Hepatocyte (in vitro differentiated cells): ENCODE measurements around the gene SLC37A1. TPM values are rescaled to one million over a fixed set of nuclear protein-coding genes. Genes with fewer than 3 reads are reported as not detected.

Experiments
- DNase-seq: peaks from one replicate; pipeline ENCODE4 v3.0.0-alpha.2; 2016; ENCODE audit warnings: low spot score
- H2AFZ ChIP-seq: fragments of 200-600 bp; sonication (generic); 2 replicates; pipeline ENCODE4 v1.6.0; 2016; ENCODE audit warnings: antibody characterized with exemption, mild to moderate bottlenecking
- H3K27ac ChIP-seq: fragments of 200-600 bp; sonication (generic); 2 replicates; pipeline ENCODE4 v1.5.1; 2016; ENCODE audit warnings: mild to moderate bottlenecking
- H3K27me3 ChIP-seq: fragments of 200-600 bp; sonication (generic); 2 replicates; pipeline ENCODE4 v1.6.1; 2016
- H3K36me3 ChIP-seq: fragments of 200-600 bp; sonication (generic); replicated peaks from 2 replicates; pipeline ENCODE4 v1.5.1; 2016; ENCODE audit warnings: low read depth; ENCODE audit not compliant: insufficient read depth
- H3K4me1 ChIP-seq: fragments of 200-600 bp; sonication (generic); 2 replicates; pipeline ENCODE4 v1.5.1; 2016; ENCODE audit warnings: mild to moderate bottlenecking, moderate library complexity; ENCODE audit not compliant: insufficient read depth
- H3K4me2 ChIP-seq: fragments of 200-600 bp; sonication (generic); 2 replicates; pipeline ENCODE4 v1.6.0; 2016
- H3K4me3 ChIP-seq: fragments of 200-600 bp; sonication (generic); 2 replicates; pipeline ENCODE4 v1.5.1; 2016; ENCODE audit warnings: mild to moderate bottlenecking
- H3K79me2 ChIP-seq: fragments of 200-600 bp; sonication (generic); 2 replicates; pipeline ENCODE4 v1.6.0; 2017; ENCODE audit warnings: mild to moderate bottlenecking
- H3K9me2 ChIP-seq: fragments of 200-600 bp; sonication (generic); replicated peaks from 2 replicates; pipeline ENCODE4 v1.6.0; 2017; ENCODE audit warnings: mild to moderate bottlenecking; ENCODE audit not compliant: insufficient read depth
- H3K9me3 ChIP-seq: fragments of 200-600 bp; sonication (generic); 2 replicates; pipeline ENCODE4 v1.5.1; 2016; ENCODE audit warnings: low read depth, mild to moderate bottlenecking
- H4K20me1 ChIP-seq: fragments of 200-600 bp; sonication (generic); 2 replicates; pipeline ENCODE4 v1.6.0; 2016; ENCODE audit warnings: mild to moderate bottlenecking; ENCODE audit not compliant: insufficient read depth, poor library complexity, severe bottlenecking
- CTCF ChIP-seq: fragments of 200-600 bp; sonication (generic); IDR thresholded peaks from 2 replicates; pipeline ENCODE4 v1.5.1; 2016; ENCODE audit warnings: antibody characterized with exemption, mild to moderate bottlenecking; ENCODE audit not compliant: poor library complexity
- EZH2 ChIP-seq: fragments of 200-600 bp; sonication (generic); IDR thresholded peaks from 2 replicates; pipeline ENCODE4 v1.6.1; 2016; ENCODE audit warnings: antibody characterized with exemption, mild to moderate bottlenecking, borderline replicate concordance
- EZH2phosphoT487 ChIP-seq: fragments of 200-600 bp; sonication (generic); IDR thresholded peaks from one replicate; pipeline ENCODE4 v1.6.1; 2018; ENCODE audit warnings: antibody characterized with exemption, mild to moderate bottlenecking, low read depth, moderate library complexity; ENCODE audit not compliant: unreplicated experiment, severe bottlenecking
- WGBS: methylation state at CpG from one replicate; pipeline ENCODE4 v1.1.6; 2016; ENCODE audit warnings: low lambda C conversion rate; ENCODE audit errors: missing lambda C conversion rate; 5-methylcytosine and 5-hydroxymethylcytosine counted together
- polyA plus RNA-seq: library from polyadenylated mRNA; unstranded; fragments of >200 nt; fragmentation: Nextera tagmentation; extraction: Ambion mirVana; gene quantifications from 2 replicates; pipeline ENCODE4 v1.2.1, GENCODE V29; 2016
- total RNA-seq: library from RNA; depleted of rRNA; stranded (reverse); fragments of >200 nt; gene quantifications from 2 replicates; pipeline ENCODE4 v1.2.3, GENCODE V29; 2014

SLC37A1 gene
- total and polyA plus RNA-seq, 2 experiments from 2014 or later: 17.9 to 18.5 TPM

GRCh38 chr21:42555756-42556438 lies 42.2 kb downstream of the SLC37A1 start:
- no peak overlapping the region for H3K27ac ChIP-seq
- 96% methylated on average over 28 of the region's 28 CpGs for WGBS
- DNase-seq: no peak
- H3K4me1 ChIP-seq: no peaks in the 10 kb centered on the region
- H3K4me2 ChIP-seq: no peak overlapping the region
- no peaks in the 10 kb centered on the region for H3K9me2 ChIP-seq
- H3K79me2 ChIP-seq: no peaks in the 10 kb centered on the region
- H3K36me3 ChIP-seq: no peaks in the 10 kb centered on the region
- H2AFZ ChIP-seq: no peak overlapping the region
- no peaks in the 10 kb centered on the region for H3K9me3 ChIP-seq
- H4K20me1 ChIP-seq: no peaks in the 10 kb centered on the region
- TF ChIP-seq EZH2 (no peak), CTCF (no peak), EZH2phosphoT487 (no peak)
- no peaks in the 10 kb centered on the region for H3K27me3 ChIP-seq
- no peak overlapping the region for H3K4me3 ChIP-seq

GRCh38 chr21:42556476-42556875 lies 42.8 kb downstream of the SLC37A1 start:
- H3K27ac ChIP-seq: no peak overlapping the region
- H2AFZ ChIP-seq: no peak overlapping the region
- no peaks in the 10 kb centered on the region for H4K20me1 ChIP-seq
- no peaks in the 10 kb centered on the region for H3K36me3 ChIP-seq
- H3K9me2 ChIP-seq: no peaks in the 10 kb centered on the region
- no peak for DNase-seq
- H3K4me3 ChIP-seq: no peak overlapping the region
- H3K4me1 ChIP-seq: peaks cover under 1% of the 10 kb centered on the region
- WGBS: 94% methylated on average over 6 of the region's 6 CpGs
- H3K79me2 ChIP-seq: no peaks in the 10 kb centered on the region
- H3K27me3 ChIP-seq: no peaks in the 10 kb centered on the region
- no peak for TF ChIP-seq EZH2phosphoT487
- no peak for TF ChIP-seq CTCF
- TF ChIP-seq EZH2: no peak
- H3K9me3 ChIP-seq: no peaks in the 10 kb centered on the region
- no peak overlapping the region for H3K4me2 ChIP-seq

- Histone ChIP-seq H3K9me3 (no peaks in the 10 kb centered on the region), H3K9me2 (no peaks in the 10 kb centered on the region), H3K4me3 (no peak overlapping the region), H3K79me2 (no peaks in the 10 kb centered on the region), H3K4me1 (peaks cover 6% of the 10 kb centered on the region), H4K20me1 (no peaks in the 10 kb centered on the region), H3K27ac (no peak overlapping the region), H2AFZ (no peak overlapping the region), H3K4me2 (no peak overlapping the region), H3K36me3 (no peaks in the 10 kb centered on the region), H3K27me3 (no peaks in the 10 kb centered on the region)
- 84% methylated on average over 14 of the region's 14 CpGs for WGBS
- TF ChIP-seq CTCF (no peak), EZH2phosphoT487 (no peak), EZH2 (no peak)
- no peak for DNase-seq
Observed at GRCh38 chr21:42556960-42557359, 43.3 kb downstream of the SLC37A1 start.
